ENCODE measurements around the gene GLYAT. TPM values are rescaled to one million over a fixed set of nuclear protein-coding genes. Genes with fewer than 3 reads are reported as not detected.

GLYAT gene
- total RNA-seq, 1 donor from 2014 or later = not detected

DNA sequence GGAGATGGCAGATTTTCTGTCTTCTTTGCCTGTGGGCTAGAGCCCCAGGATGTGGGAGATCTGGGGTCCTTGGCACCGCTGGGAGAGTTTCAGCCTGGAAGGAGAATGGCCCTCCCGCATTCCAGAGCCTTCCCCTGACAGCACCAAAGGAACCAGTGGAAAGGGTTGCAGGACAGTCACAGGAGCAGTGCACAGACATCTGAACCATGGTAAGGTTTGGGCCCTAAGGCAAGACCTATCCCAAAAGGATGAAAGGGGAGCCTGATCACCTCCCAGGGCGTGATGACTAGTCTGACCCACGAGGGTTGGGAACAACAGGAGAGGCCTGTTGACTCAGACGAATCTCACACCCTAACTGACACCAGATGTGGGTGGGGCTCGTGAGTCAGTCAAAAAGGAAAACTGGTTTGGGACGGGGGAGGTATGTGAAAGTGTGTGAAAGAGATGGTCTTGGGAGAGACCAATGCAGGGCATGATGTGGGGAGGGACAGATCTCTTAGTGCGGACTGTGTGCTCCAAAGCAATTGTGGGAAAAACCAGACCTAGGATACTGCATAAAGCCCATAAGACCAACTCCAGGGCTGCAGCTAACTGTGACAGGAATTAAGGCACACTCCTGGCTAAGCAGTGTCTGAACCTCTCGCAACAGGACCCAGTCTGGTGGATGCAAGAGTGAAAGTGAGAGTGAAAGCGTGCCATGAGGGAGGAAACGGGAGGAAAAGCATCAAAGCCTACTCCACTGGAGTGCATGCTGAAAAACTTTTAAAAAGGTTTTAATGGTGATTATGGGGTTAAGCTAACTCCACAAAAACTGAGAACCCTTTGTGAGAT lies 39.1 kb upstream of the GLYAT start:
- H3K4me3 Mint-ChIP-seq = peak overlapping the region; percentile 28
- H3K36me3 Mint-ChIP-seq = no peaks in the 10 kb centered on the region
- TF ChIP-seq EZH2 (IDR thresholded peaks at IDR 0.05) (no peak), EZH2phosphoT487 (IDR thresholded peaks at IDR 0.05) (no peak)
- TF ChIP-seq, protein P1, sequence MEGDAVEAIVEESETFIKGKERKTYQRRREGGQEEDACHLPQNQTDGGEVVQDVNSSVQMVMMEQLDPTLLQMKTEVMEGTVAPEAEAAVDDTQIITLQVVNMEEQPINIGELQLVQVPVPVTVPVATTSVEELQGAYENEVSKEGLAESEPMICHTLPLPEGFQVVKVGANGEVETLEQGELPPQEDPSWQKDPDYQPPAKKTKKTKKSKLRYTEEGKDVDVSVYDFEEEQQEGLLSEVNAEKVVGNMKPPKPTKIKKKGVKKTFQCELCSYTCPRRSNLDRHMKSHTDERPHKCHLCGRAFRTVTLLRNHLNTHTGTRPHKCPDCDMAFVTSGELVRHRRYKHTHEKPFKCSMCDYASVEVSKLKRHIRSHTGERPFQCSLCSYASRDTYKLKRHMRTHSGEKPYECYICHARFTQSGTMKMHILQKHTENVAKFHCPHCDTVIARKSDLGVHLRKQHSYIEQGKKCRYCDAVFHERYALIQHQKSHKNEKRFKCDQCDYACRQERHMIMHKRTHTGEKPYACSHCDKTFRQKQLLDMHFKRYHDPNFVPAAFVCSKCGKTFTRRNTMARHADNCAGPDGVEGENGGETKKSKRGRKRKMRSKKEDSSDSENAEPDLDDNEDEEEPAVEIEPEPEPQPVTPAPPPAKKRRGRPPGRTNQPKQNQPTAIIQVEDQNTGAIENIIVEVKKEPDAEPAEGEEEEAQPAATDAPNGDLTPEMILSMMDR (IDR thresholded peaks at IDR 0.05) = no peak
- no peaks in the 10 kb centered on the region for H4K20me1 ChIP-seq (ENCODE audit: low read depth)
- no peak overlapping the region for H3K27ac Mint-ChIP-seq
- H3K9me3 ChIP-seq (ENCODE audit: low read depth) = peaks cover 6% of the 10 kb centered on the region
- H3K36me3 ChIP-seq = no peaks in the 10 kb centered on the region
- H3K27ac ChIP-seq = no peak overlapping the region
- H3K27me3 ChIP-seq = no peaks in the 10 kb centered on the region
- H3K9ac ChIP-seq = no peak overlapping the region
- H3K79me2 ChIP-seq (ENCODE audit: low read depth) = no peaks in the 10 kb centered on the region
- no peaks in the 10 kb centered on the region for H3K9me3 Mint-ChIP-seq
- no peak overlapping the region for H3K4me3 ChIP-seq
- H3K4me2 ChIP-seq = no peak overlapping the region
- H3K4me1 ChIP-seq = no peaks in the 10 kb centered on the region
- no peaks in the 10 kb centered on the region for H3K4me1 Mint-ChIP-seq
- H3K27me3 Mint-ChIP-seq (ENCODE audit: insufficient read depth, low read depth) = peaks cover 7% of the 10 kb centered on the region
- no peak for DNase-seq (ENCODE audit: low spot score)
- H2AFZ ChIP-seq (replicated peaks) = no peak overlapping the region
- no peaks in the 10 kb centered on the region for H3F3A ChIP-seq (ENCODE audit: low read depth)

DNA sequence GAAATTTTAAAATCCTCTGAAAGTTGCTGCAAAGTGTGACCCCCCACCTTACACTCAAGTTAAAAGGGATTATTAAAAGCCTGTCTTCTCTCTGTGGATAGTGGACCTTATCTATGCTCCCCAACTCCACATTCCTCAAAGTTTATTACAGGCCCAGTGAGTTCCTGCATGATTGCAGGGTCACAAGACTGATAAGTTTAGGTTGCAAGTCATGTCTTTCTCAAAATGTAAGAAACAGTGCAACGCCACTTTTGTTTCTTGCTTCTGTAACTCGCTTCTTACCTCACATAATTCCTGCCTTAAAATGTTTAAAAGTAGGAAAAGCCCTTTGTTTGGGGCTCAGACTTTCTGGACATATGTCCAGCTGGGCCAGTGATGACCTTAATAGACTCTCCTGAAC lies 38.4 kb upstream of the GLYAT start:
- no peaks in the 10 kb centered on the region for H4K20me1 ChIP-seq (ENCODE audit: low read depth)
- H3K9me3 Mint-ChIP-seq = no peaks in the 10 kb centered on the region

DNA sequence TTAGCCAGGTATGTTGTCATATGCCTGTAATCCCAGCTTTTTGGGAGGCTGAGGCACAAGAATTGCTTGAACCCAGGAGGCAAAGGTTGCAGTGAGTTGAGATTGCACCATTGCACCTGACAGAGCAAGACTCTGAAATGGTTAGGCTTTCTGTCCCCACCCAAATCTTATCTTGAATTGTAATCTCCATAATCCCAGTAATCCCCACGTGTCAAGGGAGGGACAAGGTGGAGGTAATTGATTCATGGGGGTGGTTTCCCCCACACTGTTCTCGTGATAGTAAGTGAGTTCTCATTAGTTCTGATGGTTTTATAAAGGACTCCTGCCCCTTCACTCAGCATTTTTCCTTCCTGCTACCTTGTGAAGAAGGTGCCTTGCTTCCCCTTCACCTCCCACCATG lies 37.6 kb upstream of the GLYAT start:
- TF ChIP-seq EZH2phosphoT487 (IDR thresholded peaks at IDR 0.05) = no peak
- TF ChIP-seq, protein P1 (IDR thresholded peaks at IDR 0.05) = no peak
- no peak for TF ChIP-seq EZH2 (IDR thresholded peaks at IDR 0.05)
- H3K4me2 ChIP-seq = no peak overlapping the region
- no peak overlapping the region for H3K4me3 ChIP-seq
- H3K9me3 Mint-ChIP-seq = peaks cover 2% of the 10 kb centered on the region
- no peaks in the 10 kb centered on the region for H3F3A ChIP-seq (ENCODE audit: low read depth)
- H4K20me1 ChIP-seq (ENCODE audit: low read depth) = no peaks in the 10 kb centered on the region
- H3K27me3 Mint-ChIP-seq (ENCODE audit: insufficient read depth, low read depth) = peaks cover 2% of the 10 kb centered on the region
- H3K27ac Mint-ChIP-seq = no peak overlapping the region
- no peak overlapping the region for H3K4me3 Mint-ChIP-seq
- no peaks in the 10 kb centered on the region for H3K4me1 ChIP-seq
- no peaks in the 10 kb centered on the region for H3K79me2 ChIP-seq (ENCODE audit: low read depth)
- H3K27me3 ChIP-seq = no peaks in the 10 kb centered on the region
- H3K9me3 ChIP-seq (ENCODE audit: low read depth) = peaks cover 6% of the 10 kb centered on the region
- H2AFZ ChIP-seq (replicated peaks) = no peak overlapping the region
- no peak overlapping the region for H3K9ac ChIP-seq
- no peaks in the 10 kb centered on the region for H3K4me1 Mint-ChIP-seq
- no peaks in the 10 kb centered on the region for H3K36me3 ChIP-seq
- no peaks in the 10 kb centered on the region for H3K36me3 Mint-ChIP-seq
- H3K27ac ChIP-seq = no peak overlapping the region
- no peak for DNase-seq (ENCODE audit: low spot score)

More for the DNA sequence above, 38.4 kb upstream of the GLYAT start:
- Histone ChIP-seq H3F3A (ENCODE audit: low read depth) (no peaks in the 10 kb centered on the region), H2AFZ (replicated peaks) (no peak overlapping the region), H3K9ac (no peak overlapping the region), H3K36me3 (no peaks in the 10 kb centered on the region), H3K27ac (no peak overlapping the region), H3K4me2 (no peak overlapping the region), H3K4me3 (no peak overlapping the region), H3K27me3 (no peaks in the 10 kb centered on the region), H3K4me1 (no peaks in the 10 kb centered on the region), H3K9me3 (ENCODE audit: low read depth) (peaks cover 6% of the 10 kb centered on the region), H3K79me2 (ENCODE audit: low read depth) (no peaks in the 10 kb centered on the region)
- H3K27me3 Mint-ChIP-seq (ENCODE audit: insufficient read depth, low read depth) = peaks cover 7% of the 10 kb centered on the region
- H3K27ac Mint-ChIP-seq = no peak overlapping the region
- no peak for DNase-seq (ENCODE audit: low spot score)
- no peaks in the 10 kb centered on the region for H3K36me3 Mint-ChIP-seq
- TF ChIP-seq EZH2phosphoT487 (IDR thresholded peaks at IDR 0.05) (no peak), EZH2 (IDR thresholded peaks at IDR 0.05) (no peak)
- TF ChIP-seq, protein P1 (IDR thresholded peaks at IDR 0.05) = no peak
- no peak overlapping the region for H3K4me3 Mint-ChIP-seq
- H3K4me1 Mint-ChIP-seq = no peaks in the 10 kb centered on the region

Measured in neural progenitor cell (in vitro differentiated cells).